A673 (cell line): ENCODE results near the gene SH3RF3. TPM values are rescaled to one million over a fixed set of nuclear protein-coding genes. Genes with fewer than 3 reads are reported as not detected.

Experiments
- BruUV-seq: library from RNA; stranded (reverse); fragments of 400-500 nt; replicated peaks from 2 replicates; lab custom pipeline; 2021; lab: Mats Ljungman, UMichigan
- CTCF ChIA-PET: fragments of 300-600 bp; sonication (Branson Sonifier 250); formaldehyde crosslinking; loops from one replicate; lab custom pipeline; 2022; ENCODE audit warnings: antibody characterized with exemption; lab: Charles Lee
- POLR2A ChIA-PET: fragments of 300-600 bp; sonication (Branson Sonifier 250); formaldehyde crosslinking; loops from one replicate; lab custom pipeline; 2022; ENCODE audit warnings: antibody characterized with exemption; ENCODE audit not compliant: low non-redundant PET; lab: Charles Lee
- DNase-seq: peaks from one replicate; pipeline ENCODE4 v3.0.0-alpha.2; 2015; ENCODE audit warnings: low spot score
- H3K27ac ChIP-seq: fragments of 200-600 bp; sonication (generic); 2 replicates; pipeline ENCODE4 v1.5.1; 2016; ENCODE audit warnings: mixed run types, low read depth, mild to moderate bottlenecking, mixed read lengths, antibody characterized with exemption, low read length; ENCODE audit not compliant: poor library complexity, severe bottlenecking
- H3K27me3 ChIP-seq: fragments of 200-600 bp; sonication (generic); replicated peaks from 2 replicates; pipeline ENCODE4 v1.6.1; 2017; ENCODE audit warnings: mixed run types, low read depth, mild to moderate bottlenecking, mixed read lengths, antibody characterized with exemption, low read length; ENCODE audit not compliant: insufficient read depth, poor library complexity
- H3K36me3 ChIP-seq: fragments of 200-600 bp; sonication (generic); 2 replicates; pipeline ENCODE4 v1.6.1; 2016; ENCODE audit warnings: mixed run types, mild to moderate bottlenecking, mixed read lengths, antibody characterized with exemption, low read length; ENCODE audit not compliant: insufficient read depth, poor library complexity, severe bottlenecking
- H3K4me1 ChIP-seq: fragments of 200-600 bp; sonication (generic); 2 replicates; pipeline ENCODE4 v1.6.1; 2017; ENCODE audit warnings: mixed run types, mild to moderate bottlenecking, mixed read lengths, antibody characterized with exemption, low read length; ENCODE audit not compliant: insufficient read depth, poor library complexity, severe bottlenecking
- H3K4me3 ChIP-seq: fragments of 200-600 bp; sonication (generic); 2 replicates; pipeline ENCODE4 v1.5.1; 2016; ENCODE audit warnings: low read depth, mixed run types, mild to moderate bottlenecking, mixed read lengths, low read length; ENCODE audit not compliant: poor library complexity, severe bottlenecking
- H3K9me3 ChIP-seq: fragments of 200-600 bp; sonication (generic); 2 replicates; pipeline ENCODE4 v1.6.1; 2016; ENCODE audit warnings: mixed run types, low read depth, mild to moderate bottlenecking, mixed read lengths, antibody characterized with exemption, low read length; ENCODE audit not compliant: poor library complexity, severe bottlenecking
- EZH2 ChIP-seq: fragments of 200-600 bp; sonication (generic); IDR thresholded peaks from 2 replicates; pipeline ENCODE4 v1.6.1; 2017; ENCODE audit warnings: borderline replicate concordance, low read depth, mild to moderate bottlenecking, mixed read lengths, antibody characterized with exemption, low read length; ENCODE audit not compliant: poor library complexity, severe bottlenecking
- intact Hi-C: fragments of 100-400 bp; cut with micrococcal nuclease; formaldehyde crosslinking; loops from one replicate; pipeline ENCODE4 v1.10.0; 2022; ENCODE audit not compliant: unreplicated experiment
- total RNA-seq: library from RNA; stranded (reverse); gene quantifications from 2 replicates; pipeline ENCODE4 v1.2.3, GENCODE V29; 2021
- TF ChIP-seq, protein P1 (sequence below): fragments of 300-800, 200-600 bp; sonication (generic); conservative IDR thresholded peaks from 2 replicates; pipeline ENCODE4 v1.5.1; 2017; ENCODE audit warnings: low read depth, mild to moderate bottlenecking, antibody characterized with exemption, low read length, moderate library complexity, mixed read lengths

SH3RF3 gene
- total RNA-seq, 1 experiment from 2014 or later, result 0.15 TPM

DNA sequence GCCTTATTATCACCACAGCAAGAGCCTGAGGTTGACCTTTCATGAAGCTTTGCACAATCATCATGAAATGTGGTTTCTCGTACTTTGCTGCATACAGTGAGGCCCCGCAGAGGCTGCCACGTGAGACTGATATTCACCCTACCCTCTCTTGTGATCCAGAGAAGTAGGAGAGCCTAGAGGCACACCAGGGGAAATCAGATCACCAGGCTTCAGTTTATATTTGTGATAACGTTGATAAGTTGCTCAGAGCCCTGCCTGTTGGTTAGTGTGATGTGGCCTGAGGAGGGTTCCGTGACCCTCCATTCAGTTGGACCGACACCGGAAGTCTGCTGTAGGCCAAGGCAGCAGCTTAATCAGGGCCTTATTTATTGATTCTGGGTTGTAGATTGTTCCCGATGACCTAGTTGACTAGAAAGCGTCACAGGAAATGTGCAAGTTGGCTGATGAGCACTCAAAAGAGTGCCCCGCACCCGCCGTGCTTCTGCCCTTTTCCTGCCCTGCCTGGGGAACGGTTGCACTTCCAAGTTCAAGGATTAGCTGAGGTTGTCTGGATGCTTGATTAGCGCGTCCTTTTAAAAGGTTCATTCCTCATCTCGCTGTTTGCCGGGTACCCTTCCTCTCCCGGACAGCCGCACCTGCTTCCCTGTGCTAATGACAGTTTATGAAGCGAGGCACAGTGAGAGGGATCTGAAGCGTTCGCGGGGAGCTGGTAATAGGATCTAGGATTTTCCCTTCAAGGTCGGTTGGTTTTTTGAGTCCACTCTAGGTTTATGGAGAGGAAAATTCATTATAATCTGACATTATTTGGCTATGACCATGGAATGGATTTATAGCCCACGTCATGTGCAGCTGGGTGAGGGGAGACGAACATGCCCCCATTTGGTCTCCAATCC lies 146.4 kb downstream of the SH3RF3 start:
- H3K27ac ChIP-seq, result no peak overlapping the region
- TF ChIP-seq EZH2, result no peak
- TF ChIP-seq, protein P1, sequence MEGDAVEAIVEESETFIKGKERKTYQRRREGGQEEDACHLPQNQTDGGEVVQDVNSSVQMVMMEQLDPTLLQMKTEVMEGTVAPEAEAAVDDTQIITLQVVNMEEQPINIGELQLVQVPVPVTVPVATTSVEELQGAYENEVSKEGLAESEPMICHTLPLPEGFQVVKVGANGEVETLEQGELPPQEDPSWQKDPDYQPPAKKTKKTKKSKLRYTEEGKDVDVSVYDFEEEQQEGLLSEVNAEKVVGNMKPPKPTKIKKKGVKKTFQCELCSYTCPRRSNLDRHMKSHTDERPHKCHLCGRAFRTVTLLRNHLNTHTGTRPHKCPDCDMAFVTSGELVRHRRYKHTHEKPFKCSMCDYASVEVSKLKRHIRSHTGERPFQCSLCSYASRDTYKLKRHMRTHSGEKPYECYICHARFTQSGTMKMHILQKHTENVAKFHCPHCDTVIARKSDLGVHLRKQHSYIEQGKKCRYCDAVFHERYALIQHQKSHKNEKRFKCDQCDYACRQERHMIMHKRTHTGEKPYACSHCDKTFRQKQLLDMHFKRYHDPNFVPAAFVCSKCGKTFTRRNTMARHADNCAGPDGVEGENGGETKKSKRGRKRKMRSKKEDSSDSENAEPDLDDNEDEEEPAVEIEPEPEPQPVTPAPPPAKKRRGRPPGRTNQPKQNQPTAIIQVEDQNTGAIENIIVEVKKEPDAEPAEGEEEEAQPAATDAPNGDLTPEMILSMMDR, result no peak
- no peaks in the 10 kb centered on the region for H3K27me3 ChIP-seq
- no peak overlapping the region for H3K4me3 ChIP-seq
- ChIA-PET POLR2A (no interaction called here), CTCF (no interaction called here)
- DNase-seq, result no peak
- H3K36me3 ChIP-seq, result no peaks in the 10 kb centered on the region
- no TSS peak for BruUV-seq
- intact Hi-C loops, result no loop called here
- H3K4me1 ChIP-seq, result no peaks in the 10 kb centered on the region
- no peaks in the 10 kb centered on the region for H3K9me3 ChIP-seq

DNA sequence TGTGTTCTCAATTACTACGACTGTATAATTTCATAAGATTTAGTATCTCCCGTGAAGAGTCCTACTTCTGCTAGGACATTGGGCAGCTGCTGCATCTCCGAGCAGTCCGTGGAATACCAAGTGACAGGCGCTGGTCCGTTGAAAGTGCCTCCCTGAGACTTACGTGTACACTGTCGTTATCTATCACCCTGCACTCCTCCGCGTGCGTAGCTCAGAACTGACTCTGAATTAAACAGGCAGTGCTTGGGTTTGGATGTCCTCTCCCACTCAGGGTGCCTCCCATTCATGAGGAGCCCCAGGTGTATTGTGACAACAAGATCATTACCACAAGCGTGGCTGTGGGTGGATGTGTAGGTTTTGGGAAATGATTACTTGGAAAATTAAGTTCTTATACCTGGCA lies 148.4 kb downstream of the SH3RF3 start:
- Histone ChIP-seq H3K4me1 (no peaks in the 10 kb centered on the region), H3K9me3 (no peaks in the 10 kb centered on the region), H3K27me3 (no peaks in the 10 kb centered on the region), H3K36me3 (no peaks in the 10 kb centered on the region), H3K4me3 (no peak overlapping the region), H3K27ac (no peak overlapping the region)
- intact Hi-C loops, result no loop called here
- CTCF ChIA-PET, result no interaction called here
- no TSS peak for BruUV-seq
- TF ChIP-seq, protein P1, result no peak
- TF ChIP-seq EZH2, result no peak
- POLR2A ChIA-PET, result no interaction called here
- DNase-seq, result no peak

DNA sequence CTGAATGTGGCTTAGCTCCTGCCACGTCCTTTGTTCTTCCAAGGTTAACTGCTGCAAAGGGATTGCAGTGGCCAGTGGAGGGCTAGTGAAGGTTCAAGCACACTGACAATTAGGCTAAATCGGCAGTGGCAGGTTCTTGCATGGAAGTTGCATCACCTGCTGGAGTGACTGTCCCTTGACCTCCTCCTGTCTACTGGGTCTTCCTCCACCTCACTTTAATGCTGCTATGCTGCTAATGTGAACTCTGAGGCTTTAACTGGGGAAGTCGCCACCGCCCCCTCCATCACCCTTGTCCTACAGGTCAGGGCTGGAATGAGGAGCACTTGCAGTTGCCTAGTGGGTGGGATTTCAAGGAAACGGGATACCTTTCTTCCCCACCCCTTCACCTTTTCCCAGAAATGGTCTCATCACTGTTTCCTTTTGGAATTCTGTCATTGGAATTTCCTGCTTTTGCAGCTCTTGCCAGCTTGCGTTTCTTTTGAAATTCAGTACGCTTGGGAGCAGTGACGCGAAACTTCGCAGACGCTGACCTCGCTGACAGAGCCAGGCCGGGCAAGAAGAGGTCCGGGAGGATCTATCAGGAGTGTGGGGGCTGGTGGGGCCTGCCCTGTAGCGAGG lies 150.3 kb downstream of the SH3RF3 start:
- no TSS peak for BruUV-seq
- TF ChIP-seq EZH2, result no peak
- TF ChIP-seq, protein P1, result no peak
- POLR2A ChIA-PET, result no interaction called here
- intact Hi-C loops, result no loop called here
- H3K9me3 ChIP-seq, result no peaks in the 10 kb centered on the region
- no peak overlapping the region for H3K27ac ChIP-seq
- DNase-seq, result no peak
- H3K36me3 ChIP-seq, result no peaks in the 10 kb centered on the region
- no peaks in the 10 kb centered on the region for H3K4me1 ChIP-seq
- H3K27me3 ChIP-seq, result no peaks in the 10 kb centered on the region
- CTCF ChIA-PET, result no interaction called here
- H3K4me3 ChIP-seq, result no peak overlapping the region
